Measurements from ENCODE around the gene PDE3B.
"Not testable (repeated sequence)": the region's sequence is repeated elsewhere in the genome, so short reads cannot be mapped to it uniquely, and the experiment has no call there.

Gene PDE3B

GRCh38 chr11:14727215-14727614 is 83.6 kb downstream of the PDE3B start:
- H3K36me3 ChIP-seq (ENCODE audit: control insufficient read depth, low read depth, low read length): no peaks in the 10 kb centered on the region
- H3K9me3 ChIP-seq (ENCODE audit: control insufficient read depth, low read depth, low read length): no peaks in the 10 kb centered on the region
- H3K27me3 ChIP-seq (ENCODE audit: control insufficient read depth, insufficient read depth, low read length): no peaks in the 10 kb centered on the region
- H3K27ac ChIP-seq (ENCODE audit: low read length): no peak overlapping the region
- no peak overlapping the region for H3K4me3 ChIP-seq (ENCODE audit: low read length)
- H3K9ac ChIP-seq (ENCODE audit: low read length): no peak overlapping the region
- peaks cover 18% of the 10 kb centered on the region for H3K4me1 ChIP-seq (ENCODE audit: control insufficient read depth, low read depth, low read length)

- H3K27ac ChIP-seq (ENCODE audit: low read length): no peak overlapping the region
- H3K9me3 ChIP-seq (ENCODE audit: control insufficient read depth, low read depth, low read length): no peaks in the 10 kb centered on the region
- H3K4me3 ChIP-seq (ENCODE audit: low read length): no peak overlapping the region
- no peaks in the 10 kb centered on the region for H3K36me3 ChIP-seq (ENCODE audit: control insufficient read depth, low read depth, low read length)
- H3K4me1 ChIP-seq (ENCODE audit: control insufficient read depth, low read depth, low read length): peaks cover 19% of the 10 kb centered on the region
- no peaks in the 10 kb centered on the region for H3K27me3 ChIP-seq (ENCODE audit: control insufficient read depth, insufficient read depth, low read length)
- H3K9ac ChIP-seq (ENCODE audit: low read length): no peak overlapping the region
Measured at GRCh38 chr11:14727746-14728145, 84.1 kb downstream of the PDE3B start.

- H3K4me3 ChIP-seq (ENCODE audit: low read length); H3K4me1 ChIP-seq (ENCODE audit: control insufficient read depth, low read depth, low read length); H3K27ac ChIP-seq (ENCODE audit: low read length); H3K27me3 ChIP-seq (ENCODE audit: control insufficient read depth, insufficient read depth, low read length); H3K9ac ChIP-seq (ENCODE audit: low read length); H3K9me3 ChIP-seq (ENCODE audit: control insufficient read depth, low read depth, low read length); H3K36me3 ChIP-seq (ENCODE audit: control insufficient read depth, low read depth, low read length): not testable (repeated sequence)
Measured at GRCh38 chr11:14740539-14740938, 96.9 kb downstream of the PDE3B start.

- Histone ChIP-seq H3K36me3 (ENCODE audit: control insufficient read depth, low read depth, low read length) (no peaks in the 10 kb centered on the region), H3K27ac (ENCODE audit: low read length) (no peak overlapping the region), H3K4me3 (ENCODE audit: low read length) (no peak overlapping the region), H3K4me1 (ENCODE audit: control insufficient read depth, low read depth, low read length) (no peaks in the 10 kb centered on the region), H3K9ac (ENCODE audit: low read length) (no peak overlapping the region), H3K27me3 (ENCODE audit: control insufficient read depth, insufficient read depth, low read length) (no peaks in the 10 kb centered on the region), H3K9me3 (ENCODE audit: control insufficient read depth, low read depth, low read length) (no peaks in the 10 kb centered on the region)
Measured at GRCh38 chr11:14741195-14741594, 97.6 kb downstream of the PDE3B start.

- no peak overlapping the region for H3K9ac ChIP-seq (ENCODE audit: low read length)
- H3K4me3 ChIP-seq (ENCODE audit: low read length): no peak overlapping the region
- no peaks in the 10 kb centered on the region for H3K9me3 ChIP-seq (ENCODE audit: control insufficient read depth, low read depth, low read length)
- no peaks in the 10 kb centered on the region for H3K36me3 ChIP-seq (ENCODE audit: control insufficient read depth, low read depth, low read length)
- no peaks in the 10 kb centered on the region for H3K27me3 ChIP-seq (ENCODE audit: control insufficient read depth, insufficient read depth, low read length)
- peaks cover 10% of the 10 kb centered on the region for H3K4me1 ChIP-seq (ENCODE audit: control insufficient read depth, low read depth, low read length)
- no peak overlapping the region for H3K27ac ChIP-seq (ENCODE audit: low read length)
Measured at GRCh38 chr11:14742849-14743559, 99.4 kb downstream of the PDE3B start.

- H3K27ac ChIP-seq (ENCODE audit: low read length); H3K9me3 ChIP-seq (ENCODE audit: control insufficient read depth, low read depth, low read length); H3K27me3 ChIP-seq (ENCODE audit: control insufficient read depth, insufficient read depth, low read length); H3K4me3 ChIP-seq (ENCODE audit: low read length); H3K9ac ChIP-seq (ENCODE audit: low read length); H3K36me3 ChIP-seq (ENCODE audit: control insufficient read depth, low read depth, low read length); H3K4me1 ChIP-seq (ENCODE audit: control insufficient read depth, low read depth, low read length): not testable (repeated sequence)
Measured at GRCh38 chr11:14743667-14744066, 100.1 kb downstream of the PDE3B start.

GRCh38 chr11:14746857-14747395 is 103.3 kb downstream of the PDE3B start:
- Histone ChIP-seq H3K27ac (ENCODE audit: low read length) (no peak overlapping the region), H3K4me1 (ENCODE audit: control insufficient read depth, low read depth, low read length) (peaks cover 10% of the 10 kb centered on the region), H3K9me3 (ENCODE audit: control insufficient read depth, low read depth, low read length) (no peaks in the 10 kb centered on the region), H3K9ac (ENCODE audit: low read length) (no peak overlapping the region), H3K27me3 (ENCODE audit: control insufficient read depth, insufficient read depth, low read length) (no peaks in the 10 kb centered on the region), H3K4me3 (ENCODE audit: low read length) (no peak overlapping the region), H3K36me3 (ENCODE audit: control insufficient read depth, low read depth, low read length) (no peaks in the 10 kb centered on the region)

- H3K9me3 ChIP-seq (ENCODE audit: control insufficient read depth, low read depth, low read length): no peaks in the 10 kb centered on the region
- H3K27me3 ChIP-seq (ENCODE audit: control insufficient read depth, insufficient read depth, low read length): no peaks in the 10 kb centered on the region
- no peaks in the 10 kb centered on the region for H3K36me3 ChIP-seq (ENCODE audit: control insufficient read depth, low read depth, low read length)
- no peak overlapping the region for H3K4me3 ChIP-seq (ENCODE audit: low read length)
- H3K27ac ChIP-seq (ENCODE audit: low read length): no peak overlapping the region
- peaks cover 10% of the 10 kb centered on the region for H3K4me1 ChIP-seq (ENCODE audit: control insufficient read depth, low read depth, low read length)
- H3K9ac ChIP-seq (ENCODE audit: low read length): no peak overlapping the region
Measured at GRCh38 chr11:14748090-14748489, 104.5 kb downstream of the PDE3B start.

- Histone ChIP-seq H3K27me3 (ENCODE audit: control insufficient read depth, insufficient read depth, low read length) (no peaks in the 10 kb centered on the region), H3K27ac (ENCODE audit: low read length) (no peak overlapping the region), H3K4me1 (ENCODE audit: control insufficient read depth, low read depth, low read length) (peaks cover 10% of the 10 kb centered on the region), H3K36me3 (ENCODE audit: control insufficient read depth, low read depth, low read length) (no peaks in the 10 kb centered on the region), H3K4me3 (ENCODE audit: low read length) (no peak overlapping the region), H3K9ac (ENCODE audit: low read length) (no peak overlapping the region), H3K9me3 (ENCODE audit: control insufficient read depth, low read depth, low read length) (no peaks in the 10 kb centered on the region)
Measured at GRCh38 chr11:14750911-14751310, 107.3 kb downstream of the PDE3B start.

- Histone ChIP-seq H3K27ac (ENCODE audit: low read length) (no peak overlapping the region), H3K4me1 (ENCODE audit: control insufficient read depth, low read depth, low read length) (peaks cover 4% of the 10 kb centered on the region), H3K4me3 (ENCODE audit: low read length) (no peak overlapping the region), H3K9ac (ENCODE audit: low read length) (no peak overlapping the region), H3K9me3 (ENCODE audit: control insufficient read depth, low read depth, low read length) (no peaks in the 10 kb centered on the region), H3K36me3 (ENCODE audit: control insufficient read depth, low read depth, low read length) (no peaks in the 10 kb centered on the region), H3K27me3 (ENCODE audit: control insufficient read depth, insufficient read depth, low read length) (no peaks in the 10 kb centered on the region)
Measured at GRCh38 chr11:14751975-14752407, 108.4 kb downstream of the PDE3B start.

- Histone ChIP-seq H3K27ac (ENCODE audit: low read length) (no peak overlapping the region), H3K27me3 (ENCODE audit: control insufficient read depth, insufficient read depth, low read length) (no peaks in the 10 kb centered on the region)
Measured at GRCh38 chr11:14755140-14755539, 111.5 kb downstream of the PDE3B start.

GRCh38 chr11:14756349-14756748 is 112.7 kb downstream of the PDE3B start:
- Histone ChIP-seq H3K9ac (ENCODE audit: low read length) (no peak overlapping the region), H3K9me3 (ENCODE audit: control insufficient read depth, low read depth, low read length) (no peaks in the 10 kb centered on the region), H3K27me3 (ENCODE audit: control insufficient read depth, insufficient read depth, low read length) (no peaks in the 10 kb centered on the region), H3K36me3 (ENCODE audit: control insufficient read depth, low read depth, low read length) (no peaks in the 10 kb centered on the region), H3K27ac (ENCODE audit: low read length) (no peak overlapping the region), H3K4me1 (ENCODE audit: control insufficient read depth, low read depth, low read length) (no peaks in the 10 kb centered on the region), H3K4me3 (ENCODE audit: low read length) (no peak overlapping the region)

More at GRCh38 chr11:14755140-14755539, 111.5 kb downstream of the PDE3B start:
- Histone ChIP-seq H3K36me3 (ENCODE audit: control insufficient read depth, low read depth, low read length) (no peaks in the 10 kb centered on the region), H3K9ac (ENCODE audit: low read length) (no peak overlapping the region), H3K9me3 (ENCODE audit: control insufficient read depth, low read depth, low read length) (no peaks in the 10 kb centered on the region), H3K4me1 (ENCODE audit: control insufficient read depth, low read depth, low read length) (no peaks in the 10 kb centered on the region), H3K4me3 (ENCODE audit: low read length) (no peak overlapping the region)

Data from iPS-18a (cell line).